IMR-90 (cell line): ENCODE data around the gene PRKN. TPM values are rescaled to one million over a fixed set of nuclear protein-coding genes. Genes with fewer than 3 reads are reported as not detected.

Experiments
- ATAC-seq: fragments of 200-7000 bp; cut with Tn5 transposase; 2 replicates; pipeline ENCODE4 v1.9.1; 2020; ENCODE audit warnings: low read depth, mild to moderate bottlenecking, moderate library complexity
- BruUV-seq: library from RNA; stranded (reverse); fragments of 400-500 nt; replicated peaks from 2 replicates; lab custom pipeline; 2021; lab: Mats Ljungman, UMichigan
- CTCF ChIA-PET: fragments of 300-600 bp; formaldehyde crosslinking; extraction: SDS; loops from one replicate; lab custom pipeline; 2021; ENCODE audit warnings: antibody characterized with exemption; lab: Yijun Ruan, JAX
- POLR2A ChIA-PET: fragments of 300-600 bp; sonication (Branson Sonifier 250); formaldehyde crosslinking; loops from one replicate; lab custom pipeline; 2022; ENCODE audit warnings: antibody characterized with exemption; ENCODE audit not compliant: unreplicated experiment; lab: Charles Lee
- DNase-seq: peaks from one replicate; pipeline ENCODE4 v3.0.0; 2013
- H2AFZ ChIP-seq: replicated peaks from 2 replicates; pipeline ENCODE3; 2013; ENCODE audit warnings: low read length, mild to moderate bottlenecking; ENCODE audit not compliant: poor library complexity
- H2AK5ac ChIP-seq: 2 replicates; pipeline ENCODE4 v1.6.1; 2013; ENCODE audit warnings: low read depth, low read length, inconsistent platforms
- H2AK9ac ChIP-seq: replicated peaks from 2 replicates; pipeline ENCODE3; 2013; ENCODE audit warnings: mild to moderate bottlenecking, low read depth, low read length, moderate library complexity; ENCODE audit not compliant: poor library complexity
- H2BK120ac ChIP-seq: 2 replicates; pipeline ENCODE4 v1.6.1; 2013; ENCODE audit warnings: low read depth, low read length, inconsistent platforms
- H2BK15ac ChIP-seq: 3 replicates; pipeline ENCODE4 v1.6.1; 2013; ENCODE audit warnings: low read depth, low read length, inconsistent platforms
- H2BK20ac ChIP-seq: 2 replicates; pipeline ENCODE4 v1.6.1; 2013; ENCODE audit warnings: low read depth, mild to moderate bottlenecking, inconsistent platforms, low read length, moderate library complexity
- H2BK5ac ChIP-seq: 2 replicates; pipeline ENCODE4 v1.6.1; 2013; ENCODE audit warnings: mild to moderate bottlenecking, low read depth, low read length, inconsistent platforms; ENCODE audit not compliant: poor library complexity, severe bottlenecking
- H3K14ac ChIP-seq: replicated peaks from 2 replicates; pipeline ENCODE4 v1.6.1; 2013; ENCODE audit warnings: low read depth, low read length, inconsistent platforms
- H3K18ac ChIP-seq: 2 replicates; pipeline ENCODE4 v1.6.1; 2013; ENCODE audit warnings: low read depth, low read length, control low read depth
- H3K23ac ChIP-seq: 2 replicates; pipeline ENCODE4 v1.6.1; 2013; ENCODE audit warnings: low read depth, low read length, inconsistent platforms
- H3K27ac ChIP-seq: 2 replicates; pipeline ENCODE4 v1.5.1; 2013; ENCODE audit warnings: mild to moderate bottlenecking, control low read depth, low read length; ENCODE audit not compliant: insufficient read depth
- H3K27me3 ChIP-seq: 2 replicates; pipeline ENCODE4 v1.6.1; 2013; ENCODE audit warnings: low read length; ENCODE audit not compliant: control insufficient read depth, insufficient read depth
- H3K36me3 ChIP-seq: 2 replicates; pipeline ENCODE4 v1.6.1; 2013; ENCODE audit warnings: low read length, mixed read lengths; ENCODE audit not compliant: control insufficient read depth, insufficient read depth
- H3K4ac ChIP-seq: 2 replicates; pipeline ENCODE4 v1.6.1; 2013; ENCODE audit warnings: low read depth, low read length, inconsistent platforms
- H3K4me1 ChIP-seq: 2 replicates; pipeline ENCODE4 v1.6.1; 2013; ENCODE audit warnings: low read length, mixed read lengths; ENCODE audit not compliant: control insufficient read depth, insufficient read depth
- H3K4me2 ChIP-seq: 2 replicates; pipeline ENCODE4 v1.6.1; 2013; ENCODE audit warnings: low read depth, mild to moderate bottlenecking, control low read depth, low read length, moderate library complexity
- H3K4me3 ChIP-seq: 2 replicates; pipeline ENCODE4 v1.5.1; 2013; ENCODE audit warnings: low read depth, mild to moderate bottlenecking, control low read depth, low read length, moderate library complexity; ENCODE audit not compliant: insufficient read depth
- H3K56ac ChIP-seq: 2 replicates; pipeline ENCODE4 v1.6.1; 2013; ENCODE audit warnings: low read length, inconsistent platforms; ENCODE audit not compliant: insufficient read depth; ENCODE audit errors: extremely low read depth
- H3K79me1 ChIP-seq, 2 experiments: 2 replicates each; pipeline ENCODE4 v1.6.1; 2013; ENCODE audit warnings: low read length in 2 of 2, inconsistent platforms in 1 of 2, low read depth in 1 of 2
- H3K9ac ChIP-seq: 2 replicates; pipeline ENCODE4 v1.6.1; 2013; ENCODE audit warnings: low read depth, low read length, control low read depth
- H3K9me1 ChIP-seq: 2 replicates; pipeline ENCODE4 v1.6.1; 2013; ENCODE audit warnings: low read length, inconsistent platforms; ENCODE audit not compliant: insufficient read depth
- H3K9me3 ChIP-seq: 2 replicates; pipeline ENCODE4 v1.6.1; 2013; ENCODE audit warnings: low read length; ENCODE audit not compliant: control insufficient read depth, insufficient read depth
- H4K20me1 ChIP-seq: 2 replicates; pipeline ENCODE4 v1.6.1; 2013; ENCODE audit warnings: low read length, inconsistent platforms; ENCODE audit not compliant: insufficient read depth
- H4K5ac ChIP-seq: 2 replicates; pipeline ENCODE4 v1.6.1; 2013; ENCODE audit warnings: mild to moderate bottlenecking, low read depth, low read length, control low read depth
- H4K8ac ChIP-seq, 2 experiments: 2 replicates each; pipeline ENCODE4 v1.6.1; 2013; ENCODE audit warnings: low read depth in 2 of 2, low read length in 2 of 2, control low read depth in 1 of 2, inconsistent platforms in 1 of 2
- H4K91ac ChIP-seq: 2 replicates; pipeline ENCODE4 v1.6.1; 2013; ENCODE audit warnings: low read depth, low read length, inconsistent platforms; ENCODE audit not compliant: insufficient read depth
- CEBPB ChIP-seq: IDR thresholded peaks from 2 replicates; pipeline ENCODE4 v1.6.1; 2012; ENCODE audit warnings: low read depth, low read length, improper control_type of control experiment
- FOS ChIP-seq: fragments of 150-350 bp; IDR thresholded peaks from 2 replicates; pipeline ENCODE4 v1.6.1; 2016; ENCODE audit warnings: low read depth, low read length
- POLR2A ChIP-seq: IDR thresholded peaks from 2 replicates; pipeline ENCODE4 v1.6.1; 2012; ENCODE audit warnings: mild to moderate bottlenecking, low read depth, low read length
- RFX5 ChIP-seq: IDR thresholded peaks from 2 replicates; pipeline ENCODE4 v1.8.0; 2012; ENCODE audit warnings: low read depth, mild to moderate bottlenecking, low read length, moderate library complexity
- USF2 ChIP-seq: fragments of 150-350 bp; IDR thresholded peaks from 2 replicates; pipeline ENCODE4 v1.6.1; 2017; ENCODE audit warnings: mild to moderate bottlenecking, antibody characterized with exemption, low read length, low read depth
- WGBS, 2 experiments: methylation state at CpG; one replicate each; pipeline versions ENCODE4 v1.1.5 to v1.1.7; 2013; ENCODE audit warnings: missing lambda C conversion rate in 2 of 2; ENCODE audit not compliant: insufficient read length in 1 of 2; ENCODE audit errors: extremely low coverage in 2 of 2; 5-methylcytosine and 5-hydroxymethylcytosine counted together
- dilution Hi-C: fragments of 300-500 bp; cut with HindIII; formaldehyde crosslinking; loops from one replicate; pipeline ENCODE4 v1.14.3; 2018; ENCODE audit warnings: low sequenced_read_pairs; ENCODE audit not compliant: unreplicated experiment
- in situ Hi-C: fragments of 300-500 bp; cut with MboI; formaldehyde crosslinking; loops from 3 replicates; pipeline ENCODE4 v1.14.3; 2019; ENCODE audit warnings: low sequenced_read_pairs, inconsistent platforms, mixed read lengths
- intact Hi-C: fragments of 100-400 bp; cut with micrococcal nuclease; formaldehyde crosslinking; loops from 2 replicates; pipeline ENCODE4 v1.10.0; 2022
- polyA plus RNA-seq, 3 experiments: library from polyadenylated mRNA; depleted of rRNA; stranded (reverse); fragments of >200 nt; gene quantifications; 2 replicates each; pipeline ENCODE4 v1.2.3, GENCODE V29; 2012; ENCODE audit warnings: low replicate concordance in 1 of 3
- total RNA-seq: library from RNA; depleted of rRNA; stranded (reverse); fragments of >200 nt; gene quantifications from 2 replicates; pipeline ENCODE4 v1.2.3, GENCODE V29; 2012

The PRKN gene
- total and polyA plus RNA-seq, 2 of the 4 experiments (the other 2 are of a cell fraction), result 0.15 to 0.18 TPM

- Histone ChIP-seq H3K9me1 (no peaks in the 10 kb centered on the region), H3K56ac (no peak overlapping the region), H3K4ac (no peak overlapping the region), H3K18ac (no peak overlapping the region), H3K9me3 (peaks cover 9% of the 10 kb centered on the region), H2BK15ac (no peak overlapping the region), H3K23ac (no peak overlapping the region), H4K91ac (no peak overlapping the region), H3K4me3 (no peak overlapping the region), H4K20me1 (no peaks in the 10 kb centered on the region), H3K14ac (no peak overlapping the region), H2BK5ac (no peak overlapping the region), H3K36me3 (no peaks in the 10 kb centered on the region), H2BK120ac (no peak overlapping the region), H3K4me1 (no peaks in the 10 kb centered on the region), H3K4me2 (no peak overlapping the region), H2AK5ac (no peak overlapping the region), H3K9ac (no peak overlapping the region), H3K27me3 (no peaks in the 10 kb centered on the region), H3K79me1 (no peaks in the 10 kb centered on the region), H2AK9ac (no peak overlapping the region), H4K5ac (no peak overlapping the region), H2BK20ac (no peak overlapping the region), H2AFZ (no peak overlapping the region), H3K27ac (no peak overlapping the region), H4K8ac (no peak overlapping the region)
- dilution Hi-C loops, result no loop called here
- TF ChIP-seq USF2, result no peak
- no peak for TF ChIP-seq POLR2A
- no peak for TF ChIP-seq RFX5
- no peak for TF ChIP-seq CEBPB
- TF ChIP-seq FOS, result no peak
- no peak for DNase-seq
- ChIA-PET CTCF (no interaction called here), POLR2A (no interaction called here)
- WGBS, 2 experiments, result no CpG with 5 or more reads among the region's 6 CpGs
- in situ Hi-C loops, result no loop called here
- no TSS peak for BruUV-seq
- intact Hi-C loops, result no loop called here
- ATAC-seq, result no peak
These were observed 366.5 kb downstream of the PRKN start for GRCh38 chr6:162360901-162361567.
